ENCODE results near the gene THSD4. TPM values are rescaled to one million over a fixed set of nuclear protein-coding genes. Genes with fewer than 3 reads are reported as not detected.

Gene THSD4
- polyA plus RNA-seq, 1 donor from 2014 or later, result 0.46 TPM

GRCh38 chr15:71469413-71469812, 354.1 kb downstream of the THSD4 start:
- no peak overlapping the region for H3K9ac ChIP-seq (ENCODE audit: low read length)
- no peak overlapping the region for H3K4me2 ChIP-seq (ENCODE audit: low read length)
- no peaks in the 10 kb centered on the region for H3K9me3 ChIP-seq (ENCODE audit: low read length)
- H3K27me3 ChIP-seq (ENCODE audit: insufficient read depth, low read depth, low read length), result no peaks in the 10 kb centered on the region
- TF ChIP-seq CTCF (IDR thresholded peaks at IDR 0.05; ENCODE audit: poor library complexity, severe bottlenecking), result no peak
- no peak for TF ChIP-seq RAD21 (conservative IDR thresholded peaks at IDR 0.05)
- TF ChIP-seq POLR2AphosphoS5 (IDR thresholded peaks at IDR 0.05), result no peak
- TF ChIP-seq SMC3 (conservative IDR thresholded peaks at IDR 0.05; ENCODE audit: poor library complexity), result no peak
- no peak for TF ChIP-seq EP300 (conservative IDR thresholded peaks at IDR 0.05; ENCODE audit: poor library complexity, severe bottlenecking)
- TF ChIP-seq EZH2 (IDR thresholded peaks at IDR 0.05; ENCODE audit: borderline replicate concordance, insufficient read depth, low read length, poor library complexity, severe bottlenecking), result no peak
- no peak for TF ChIP-seq TAF1 (IDR thresholded peaks at IDR 0.05; ENCODE audit: low read depth)
- H3K4me3 ChIP-seq (ENCODE audit: low read length), result no peak overlapping the region
- no peaks in the 10 kb centered on the region for H3K9me2 ChIP-seq (ENCODE audit: insufficient read depth, low read length)
- no peaks in the 10 kb centered on the region for H3K36me3 ChIP-seq (ENCODE audit: insufficient read depth, low read length)
- H2AFZ ChIP-seq (ENCODE audit: low read depth, low read length), result no peak overlapping the region
- H4K20me1 ChIP-seq (ENCODE audit: insufficient read depth), result no peaks in the 10 kb centered on the region
- H3K79me2 ChIP-seq (replicated peaks; ENCODE audit: insufficient read depth, low read length), result no peaks in the 10 kb centered on the region
- H3F3A ChIP-seq (ENCODE audit: insufficient read depth, low read length, poor library complexity, severe bottlenecking), result no peaks in the 10 kb centered on the region
- H3K27ac ChIP-seq (ENCODE audit: low read length), result no peak overlapping the region

GRCh38 chr15:71471347-71471746, 356.1 kb downstream of the THSD4 start:
- Histone ChIP-seq H3K9me3 (ENCODE audit: low read length) (no peaks in the 10 kb centered on the region), H2AFZ (ENCODE audit: low read depth, low read length) (no peak overlapping the region), H3K4me3 (ENCODE audit: low read length) (no peak overlapping the region), H3K9ac (ENCODE audit: low read length) (no peak overlapping the region), H3K36me3 (ENCODE audit: insufficient read depth, low read length) (no peaks in the 10 kb centered on the region), H3K27me3 (ENCODE audit: insufficient read depth, low read depth, low read length) (no peaks in the 10 kb centered on the region), H3F3A (ENCODE audit: insufficient read depth, low read length, poor library complexity, severe bottlenecking) (no peaks in the 10 kb centered on the region), H3K9me2 (ENCODE audit: insufficient read depth, low read length) (no peaks in the 10 kb centered on the region), H3K27ac (ENCODE audit: low read length) (no peak overlapping the region), H3K4me2 (ENCODE audit: low read length) (no peak overlapping the region), H4K20me1 (ENCODE audit: insufficient read depth) (no peaks in the 10 kb centered on the region), H3K79me2 (replicated peaks; ENCODE audit: insufficient read depth, low read length) (no peaks in the 10 kb centered on the region)
- TF ChIP-seq MXI1 (conservative IDR thresholded peaks at IDR 0.05; ENCODE audit: poor library complexity, severe bottlenecking) (no peak), EZH2 (IDR thresholded peaks at IDR 0.05; ENCODE audit: borderline replicate concordance, insufficient read depth, low read length, poor library complexity, severe bottlenecking) (no peak), REST (IDR thresholded peaks at IDR 0.05; ENCODE audit: borderline replicate concordance) (no peak), POLR2AphosphoS5 (IDR thresholded peaks at IDR 0.05) (no peak), RAD21 (conservative IDR thresholded peaks at IDR 0.05) (no peak), EP300 (conservative IDR thresholded peaks at IDR 0.05; ENCODE audit: poor library complexity, severe bottlenecking) (no peak), TAF1 (IDR thresholded peaks at IDR 0.05; ENCODE audit: low read depth) (no peak), CTCF (IDR thresholded peaks at IDR 0.05; ENCODE audit: poor library complexity, severe bottlenecking) (no peak), SMC3 (conservative IDR thresholded peaks at IDR 0.05; ENCODE audit: poor library complexity) (no peak)

All from neural cell (in vitro differentiated cells).